ENCODE results near the gene COL6A1.

DNA sequence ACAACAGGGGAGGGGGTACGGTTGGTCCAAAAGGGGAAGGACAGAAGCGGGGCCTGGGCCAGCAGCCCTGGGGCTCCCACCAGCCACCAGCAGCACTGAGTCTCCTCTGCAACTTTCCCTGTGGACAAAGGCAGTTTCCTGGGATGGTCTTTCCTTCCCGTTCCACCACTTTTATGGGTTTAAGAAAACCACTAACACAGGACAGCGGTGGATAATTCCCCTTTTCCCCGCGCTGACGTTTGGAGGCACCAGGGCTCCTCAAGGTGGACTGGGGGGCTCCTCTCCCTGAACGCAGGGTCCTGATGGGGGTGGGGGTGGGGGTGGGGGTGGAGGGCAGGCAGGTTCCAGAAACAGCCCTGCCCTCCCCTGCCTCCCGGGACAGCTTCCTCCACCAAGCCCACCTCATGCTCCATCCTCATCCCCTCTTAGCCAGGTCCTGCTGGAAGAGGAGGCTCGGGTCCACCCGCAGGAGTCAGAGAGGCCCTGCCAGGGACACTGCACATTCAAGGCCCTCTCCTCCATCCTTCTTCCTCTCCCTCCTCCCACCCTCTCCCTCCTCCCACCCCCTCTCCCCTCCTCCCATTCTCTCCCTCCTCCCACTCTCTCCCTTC is 4.8 kb upstream of the COL6A1 start:
- TF ChIP-seq, protein P1, sequence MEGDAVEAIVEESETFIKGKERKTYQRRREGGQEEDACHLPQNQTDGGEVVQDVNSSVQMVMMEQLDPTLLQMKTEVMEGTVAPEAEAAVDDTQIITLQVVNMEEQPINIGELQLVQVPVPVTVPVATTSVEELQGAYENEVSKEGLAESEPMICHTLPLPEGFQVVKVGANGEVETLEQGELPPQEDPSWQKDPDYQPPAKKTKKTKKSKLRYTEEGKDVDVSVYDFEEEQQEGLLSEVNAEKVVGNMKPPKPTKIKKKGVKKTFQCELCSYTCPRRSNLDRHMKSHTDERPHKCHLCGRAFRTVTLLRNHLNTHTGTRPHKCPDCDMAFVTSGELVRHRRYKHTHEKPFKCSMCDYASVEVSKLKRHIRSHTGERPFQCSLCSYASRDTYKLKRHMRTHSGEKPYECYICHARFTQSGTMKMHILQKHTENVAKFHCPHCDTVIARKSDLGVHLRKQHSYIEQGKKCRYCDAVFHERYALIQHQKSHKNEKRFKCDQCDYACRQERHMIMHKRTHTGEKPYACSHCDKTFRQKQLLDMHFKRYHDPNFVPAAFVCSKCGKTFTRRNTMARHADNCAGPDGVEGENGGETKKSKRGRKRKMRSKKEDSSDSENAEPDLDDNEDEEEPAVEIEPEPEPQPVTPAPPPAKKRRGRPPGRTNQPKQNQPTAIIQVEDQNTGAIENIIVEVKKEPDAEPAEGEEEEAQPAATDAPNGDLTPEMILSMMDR (IDR thresholded peaks at IDR 0.05; ENCODE audit: insufficient read depth, low read length), result no peak
- TF ChIP-seq, protein P2, sequence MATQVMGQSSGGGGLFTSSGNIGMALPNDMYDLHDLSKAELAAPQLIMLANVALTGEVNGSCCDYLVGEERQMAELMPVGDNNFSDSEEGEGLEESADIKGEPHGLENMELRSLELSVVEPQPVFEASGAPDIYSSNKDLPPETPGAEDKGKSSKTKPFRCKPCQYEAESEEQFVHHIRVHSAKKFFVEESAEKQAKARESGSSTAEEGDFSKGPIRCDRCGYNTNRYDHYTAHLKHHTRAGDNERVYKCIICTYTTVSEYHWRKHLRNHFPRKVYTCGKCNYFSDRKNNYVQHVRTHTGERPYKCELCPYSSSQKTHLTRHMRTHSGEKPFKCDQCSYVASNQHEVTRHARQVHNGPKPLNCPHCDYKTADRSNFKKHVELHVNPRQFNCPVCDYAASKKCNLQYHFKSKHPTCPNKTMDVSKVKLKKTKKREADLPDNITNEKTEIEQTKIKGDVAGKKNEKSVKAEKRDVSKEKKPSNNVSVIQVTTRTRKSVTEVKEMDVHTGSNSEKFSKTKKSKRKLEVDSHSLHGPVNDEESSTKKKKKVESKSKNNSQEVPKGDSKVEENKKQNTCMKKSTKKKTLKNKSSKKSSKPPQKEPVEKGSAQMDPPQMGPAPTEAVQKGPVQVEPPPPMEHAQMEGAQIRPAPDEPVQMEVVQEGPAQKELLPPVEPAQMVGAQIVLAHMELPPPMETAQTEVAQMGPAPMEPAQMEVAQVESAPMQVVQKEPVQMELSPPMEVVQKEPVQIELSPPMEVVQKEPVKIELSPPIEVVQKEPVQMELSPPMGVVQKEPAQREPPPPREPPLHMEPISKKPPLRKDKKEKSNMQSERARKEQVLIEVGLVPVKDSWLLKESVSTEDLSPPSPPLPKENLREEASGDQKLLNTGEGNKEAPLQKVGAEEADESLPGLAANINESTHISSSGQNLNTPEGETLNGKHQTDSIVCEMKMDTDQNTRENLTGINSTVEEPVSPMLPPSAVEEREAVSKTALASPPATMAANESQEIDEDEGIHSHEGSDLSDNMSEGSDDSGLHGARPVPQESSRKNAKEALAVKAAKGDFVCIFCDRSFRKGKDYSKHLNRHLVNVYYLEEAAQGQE (IDR thresholded peaks at IDR 0.05; ENCODE audit: insufficient replicate concordance, low read depth), result no peak
- no peak for TF ChIP-seq GABPA (IDR thresholded peaks at IDR 0.05; ENCODE audit: low read depth)
- no peak for TF ChIP-seq POLR2AphosphoS5 (IDR thresholded peaks at IDR 0.05; ENCODE audit: low read depth)
